GM21528 (cell line): ENCODE data around the gene DNAH8.

Experiments used
- ATAC-seq: cut with Tn5 transposase; IDR thresholded peaks from one replicate; pipeline ENCODE4 v1.9.1; 2021; ENCODE audit warnings: mild to moderate bottlenecking, moderate library complexity; ENCODE audit not compliant: unreplicated experiment, low FRiP score

Gene DNAH8

GRCh38 chr6:38824243-38824894 is 109.3 kb downstream of the DNAH8 start:
- ATAC-seq, result no peak

GRCh38 chr6:38827024-38827423 is 111.9 kb downstream of the DNAH8 start:
- ATAC-seq, result no peak

- ATAC-seq, result no peak
Observed at GRCh38 chr6:38831865-38832264, 116.8 kb downstream of the DNAH8 start.

- no peak for ATAC-seq
Observed at GRCh38 chr6:38833320-38833719, 118.2 kb downstream of the DNAH8 start.

GRCh38 chr6:38836585-38836984 is 121.5 kb downstream of the DNAH8 start:
- no peak for ATAC-seq

- no peak for ATAC-seq
Observed at GRCh38 chr6:38837101-38837500, 122.0 kb downstream of the DNAH8 start.

- ATAC-seq, result no peak
Observed at GRCh38 chr6:38843798-38844197, 128.7 kb downstream of the DNAH8 start.

- no peak for ATAC-seq
Observed at GRCh38 chr6:38845931-38846330, 130.8 kb downstream of the DNAH8 start.

GRCh38 chr6:38846361-38846760 is 131.2 kb downstream of the DNAH8 start:
- no peak for ATAC-seq

- ATAC-seq, result no peak
Observed at GRCh38 chr6:38846844-38847243, 131.7 kb downstream of the DNAH8 start.

- no peak for ATAC-seq
Observed at GRCh38 chr6:38847497-38847896, 132.4 kb downstream of the DNAH8 start.

GRCh38 chr6:38848760-38849159 is 133.6 kb downstream of the DNAH8 start:
- no peak for ATAC-seq

GRCh38 chr6:38852215-38852614 is 137.1 kb downstream of the DNAH8 start:
- no peak for ATAC-seq

- ATAC-seq, result no peak
Observed at GRCh38 chr6:38853236-38853635, 138.1 kb downstream of the DNAH8 start.

- ATAC-seq, result no peak
Observed at GRCh38 chr6:38856492-38856891, 141.4 kb downstream of the DNAH8 start.

GRCh38 chr6:38857815-38858214 is 142.7 kb downstream of the DNAH8 start:
- ATAC-seq, result no peak

GRCh38 chr6:38860041-38860440 is 144.9 kb downstream of the DNAH8 start:
- ATAC-seq, result no peak

GRCh38 chr6:38861926-38862401 is 146.9 kb downstream of the DNAH8 start:
- ATAC-seq, result no peak

GRCh38 chr6:38865521-38866174 is 150.5 kb downstream of the DNAH8 start:
- no peak for ATAC-seq

- no peak for ATAC-seq
Observed at GRCh38 chr6:38867726-38868125, 152.6 kb downstream of the DNAH8 start.

GRCh38 chr6:38871741-38872568 is 156.8 kb downstream of the DNAH8 start:
- ATAC-seq, result no peak
